AG08396 (cell line): ENCODE results near the gene RASA3.

Source experiments
- DNase-seq: peaks from one replicate; pipeline ENCODE4 v3.0.0; 2012; ENCODE audit warnings: low spot score, mixed read lengths

Gene RASA3

GRCh38 chr13:113934576-113934975 lies 197.8 kb downstream of the RASA3 start:
- no peak for DNase-seq

GRCh38 chr13:113933901-113934300 lies 198.5 kb downstream of the RASA3 start:
- DNase-seq = no peak

- no peak for DNase-seq
Measured at GRCh38 chr13:113931841-113932459, 200.5 kb downstream of the RASA3 start.

GRCh38 chr13:113930671-113931637 lies 201.5 kb downstream of the RASA3 start:
- DNase-seq = no peak

- DNase-seq = no peak
Measured at GRCh38 chr13:113929628-113930615, 202.5 kb downstream of the RASA3 start.

GRCh38 chr13:113928685-113929627 lies 203.5 kb downstream of the RASA3 start:
- peak; percentile 86 for DNase-seq
